Transverse colon (tissue), 4 donors: ENCODE data around the gene YAP1. TPM values are rescaled to one million over a fixed set of nuclear protein-coding genes. Genes with fewer than 3 reads are reported as not detected.

Experiments used
- DNase-seq: peaks from one replicate; pipeline ENCODE4 v3.0.0-alpha.2; 2019
- H3K27ac ChIP-seq, 4 donors: fragments of 200-600 bp; sonication (generic); 2 replicates each; pipeline ENCODE4 v1.5.1; 2016 to 2018; ENCODE audit warnings: inconsistent platforms in 4 of 4
- H3K27me3 ChIP-seq: fragments of 200-600 bp; sonication (generic); 2 replicates; pipeline ENCODE4 v1.5.1; 2017; ENCODE audit warnings: inconsistent platforms
- H3K36me3 ChIP-seq, 4 donors: fragments of 200-600 bp; sonication (generic); 2 replicates each; pipeline ENCODE4 v1.5.1; 2017 to 2019; ENCODE audit warnings: inconsistent platforms in 4 of 4
- H3K4me1 ChIP-seq, 4 donors: fragments of 200-600 bp; sonication (generic); 2 replicates each; pipeline ENCODE4 v1.5.1; 2017 to 2020; ENCODE audit warnings: inconsistent platforms in 4 of 4
- H3K4me3 ChIP-seq, 4 donors: fragments of 200-600 bp; sonication (generic); 1 replicate in 1 of 4; 2 replicates in 3 of 4; pipeline versions ENCODE4 v1.5.1 to v1.6.1; 2017 to 2019; ENCODE audit warnings: inconsistent platforms in 4 of 4
- H3K9me3 ChIP-seq, 2 donors: fragments of 200-600 bp; sonication (generic); 2 replicates each; pipeline ENCODE4 v1.5.1; 2017 to 2019; ENCODE audit warnings: inconsistent platforms in 2 of 2
- CTCF ChIP-seq, 5 experiments: fragments of 200-600 bp in 3 of 5; fragments of 450-650 bp in 2 of 5; sonication (generic) in 3 of 5; IDR thresholded peaks; 1 replicate in 2 of 5; 2 replicates in 3 of 5; pipeline ENCODE4 v1.5.1; 2016 to 2017; ENCODE audit warnings: antibody characterized with exemption in 5 of 5, inconsistent platforms in 3 of 5, mild to moderate bottlenecking in 2 of 5, moderate library complexity in 1 of 5
- EP300 ChIP-seq: sonication (generic); formaldehyde crosslinking; IDR thresholded peaks from one replicate; pipeline ENCODE4 v1.6.1; 2017; ENCODE audit warnings: antibody characterized with exemption, low read depth
- POLR2A ChIP-seq: fragments of 450-650 bp; IDR thresholded peaks from one replicate; pipeline ENCODE4 v1.6.1; 2016; ENCODE audit warnings: antibody characterized with exemption, mild to moderate bottlenecking, moderate library complexity
- POLR2AphosphoS5 ChIP-seq, 3 donors: sonication (generic); formaldehyde crosslinking; IDR thresholded peaks; one replicate each; pipeline ENCODE4 v1.6.1; 2016; ENCODE audit warnings: antibody characterized with exemption in 3 of 3
- WGBS, 2 donors: methylation state at CpG; one replicate each; pipeline ENCODE4 v1.1.5; 2018; ENCODE audit warnings: low coverage in 1 of 2; 5-methylcytosine and 5-hydroxymethylcytosine counted together
- in situ Hi-C, 4 donors: fragments of 200-750 bp; cut with MboI; loops; one replicate each; pipeline versions ENCODE4 v1.15.0 to v1.15.1; 2017; ENCODE audit warnings: low sequenced_read_pairs in 3 of 4, low pct_ligation_motif_present in 1 of 4, low pct_unique_long_range_greater_than_20kb in 1 of 4
- intact Hi-C: fragments of 100-400 bp; cut with DNase I; formaldehyde crosslinking; loops from one replicate; pipeline ENCODE4 v1.15.1; 2023; ENCODE audit warnings: low total_unique reads
- total RNA-seq, 4 donors: library from RNA; depleted of rRNA; stranded (reverse); fragments of >200 nt; gene quantifications; one replicate each; pipeline ENCODE4 v1.1.0, GENCODE V29; 2016

YAP1 gene
- total RNA-seq, 4 donors from 2014 or later = 90.5 to 163 (median 105) TPM

GRCh38 chr11:102187416-102188151 is 77.3 kb downstream of the YAP1 start:
- Histone ChIP-seq H3K4me3 (no peak overlapping the region), H3K27ac (peak overlapping the region in 2 of 4 donors; percentile 18 to 27), H3K27me3 (no peaks in the 10 kb centered on the region), H3K4me1 (peaks cover 0 to 32% (median 0%) of the 10 kb centered on the region in 4 donors), H3K9me3 (no peaks in the 10 kb centered on the region), H3K36me3 (no peaks in the 10 kb centered on the region)
- intact Hi-C loops (no loop called here), in situ Hi-C loops (no loop called here)
- WGBS, 2 donors = 58 to 59% methylated on average over 8 of the region's 8 CpGs
- TF ChIP-seq POLR2AphosphoS5 (IDR thresholded peaks at IDR 0.05) = no peak
- no peak for TF ChIP-seq EP300
- no peak for TF ChIP-seq CTCF (IDR thresholded peaks at IDR 0.05)
- no peak for TF ChIP-seq POLR2A
- DNase-seq = no peak

- 73 to 80% methylated on average over 5 of the region's 5 CpGs for WGBS, 2 donors
- TF ChIP-seq EP300 (no peak), CTCF (IDR thresholded peaks at IDR 0.05) (no peak), POLR2A (no peak), POLR2AphosphoS5 (IDR thresholded peaks at IDR 0.05) (no peak)
- H3K4me1 ChIP-seq = peaks cover 0 to 37% (median 0%) of the 10 kb centered on the region in 4 donors
- H3K27me3 ChIP-seq = no peaks in the 10 kb centered on the region
- no peak overlapping the region for H3K4me3 ChIP-seq
- no peaks in the 10 kb centered on the region for H3K9me3 ChIP-seq
- H3K27ac ChIP-seq = no peak overlapping the region
- intact Hi-C loops (no loop called here), in situ Hi-C loops (no loop called here)
- H3K36me3 ChIP-seq = no peaks in the 10 kb centered on the region
- DNase-seq = no peak
Measured at GRCh38 chr11:102188488-102188887, 78.2 kb downstream of the YAP1 start.

GRCh38 chr11:102191832-102192231 is 81.6 kb downstream of the YAP1 start:
- no peak overlapping the region for H3K27ac ChIP-seq
- H3K36me3 ChIP-seq = no peaks in the 10 kb centered on the region
- H3K4me3 ChIP-seq = no peak overlapping the region
- no peak for DNase-seq
- in situ Hi-C loops (no loop called here), intact Hi-C loops (no loop called here)
- WGBS, 2 donors = 53 to 61% methylated on average over 2 to 3 of the region's 3 CpGs
- H3K27me3 ChIP-seq = no peaks in the 10 kb centered on the region
- no peaks in the 10 kb centered on the region for H3K9me3 ChIP-seq
- peaks cover 0 to 32% (median 0%) of the 10 kb centered on the region in 4 donors for H3K4me1 ChIP-seq
- TF ChIP-seq EP300 (no peak), CTCF (IDR thresholded peaks at IDR 0.05) (no peak), POLR2AphosphoS5 (IDR thresholded peaks at IDR 0.05) (no peak), POLR2A (no peak)

GRCh38 chr11:102192349-102193066 is 82.3 kb downstream of the YAP1 start:
- TF ChIP-seq CTCF (IDR thresholded peaks at IDR 0.05) = no peak
- TF ChIP-seq POLR2A = no peak
- no peak for TF ChIP-seq EP300
- no peak for TF ChIP-seq POLR2AphosphoS5 (IDR thresholded peaks at IDR 0.05)
- no peaks in the 10 kb centered on the region for H3K9me3 ChIP-seq
- peaks cover 0 to 28% (median under 1%) of the 10 kb centered on the region in 4 donors for H3K4me1 ChIP-seq
- no peak overlapping the region for H3K4me3 ChIP-seq
- DNase-seq = no peak
- H3K27me3 ChIP-seq = no peaks in the 10 kb centered on the region
- in situ Hi-C loops (no loop called here), intact Hi-C loops (no loop called here)
- H3K36me3 ChIP-seq = no peaks in the 10 kb centered on the region
- H3K27ac ChIP-seq = no peak overlapping the region
